Spleen (tissue), 7 donors: Measurements from ENCODE around the gene TPO.

Experiments used
- CTCF ChIP-seq, 11 experiments: fragments of 200-600 bp in 7 of 11; fragments of 450-650 bp in 4 of 11; sonication (generic) in 4 of 11; IDR thresholded peaks in 8 of 11; conservative IDR thresholded peaks in 3 of 11; 1 replicate in 7 of 11; 2 replicates in 4 of 11; pipeline versions ENCODE4 v1.4.0 to v1.8.0; 2016 to 2021; ENCODE audit warnings: antibody characterized with exemption in 11 of 11, inconsistent platforms in 4 of 11, mild to moderate bottlenecking in 1 of 11
- POLR2A ChIP-seq, 3 donors: fragments of 450-650 bp; IDR thresholded peaks; one replicate each; pipeline ENCODE4 v1.5.1; 2017; ENCODE audit warnings: antibody characterized with exemption in 3 of 3, mild to moderate bottlenecking in 1 of 3
- POLR2AphosphoS5 ChIP-seq, 3 donors: sonication (generic); formaldehyde crosslinking; IDR thresholded peaks; one replicate each; pipeline ENCODE4 v1.5.1; 2017; ENCODE audit warnings: antibody characterized with exemption in 3 of 3
- donor health status: DM: no; HTN: no; CAD: no; lungs with moderate emphysema.
- donor health status: DM: no; HTN: no; CAD: no.
- donor health status: DM: no; HTN: no; CAD: no.

DNA sequence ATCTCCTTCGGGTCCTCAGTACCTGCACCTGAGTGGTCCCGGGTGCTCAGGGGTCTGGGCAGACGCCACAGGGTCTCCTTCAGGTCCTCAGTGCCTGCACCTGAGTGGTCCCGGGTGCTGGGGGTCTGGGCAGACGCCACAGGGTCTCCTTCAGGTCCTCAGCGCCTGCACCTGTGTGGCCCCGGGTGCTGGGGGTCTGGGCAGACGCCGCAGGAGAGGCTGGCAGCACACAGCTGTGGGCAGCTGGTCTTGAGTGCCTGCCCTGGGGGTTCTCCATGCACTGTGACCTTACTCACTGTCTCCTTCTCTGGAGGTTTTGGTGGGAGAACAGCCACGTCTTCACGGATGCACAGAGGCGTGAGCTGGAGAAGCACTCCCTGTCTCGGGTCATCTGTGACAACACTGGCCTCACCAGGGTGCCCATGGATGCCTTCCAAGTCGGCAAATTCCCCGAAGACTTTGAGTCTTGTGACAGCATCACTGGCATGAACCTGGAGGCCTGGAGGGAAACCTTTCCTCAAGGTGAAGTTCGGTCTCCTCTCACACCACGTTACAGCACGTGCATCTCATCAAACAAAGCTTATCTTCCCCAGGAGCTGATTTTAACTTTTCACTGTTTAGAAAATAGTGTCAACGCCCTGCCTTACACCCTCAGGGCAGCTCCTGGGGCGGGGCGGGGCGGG lies 82.6 kb downstream of the TPO start:
- TF ChIP-seq CTCF (IDR thresholded peaks at IDR 0.05 in 8 of 11, conservative IDR thresholded peaks at IDR 0.05 in 3 of 11): no peak
- no peak for TF ChIP-seq POLR2AphosphoS5 (IDR thresholded peaks at IDR 0.05)
- TF ChIP-seq POLR2A (IDR thresholded peaks at IDR 0.05): no peak
